Measurements from ENCODE around the gene MAP1LC3B2.

DNA sequence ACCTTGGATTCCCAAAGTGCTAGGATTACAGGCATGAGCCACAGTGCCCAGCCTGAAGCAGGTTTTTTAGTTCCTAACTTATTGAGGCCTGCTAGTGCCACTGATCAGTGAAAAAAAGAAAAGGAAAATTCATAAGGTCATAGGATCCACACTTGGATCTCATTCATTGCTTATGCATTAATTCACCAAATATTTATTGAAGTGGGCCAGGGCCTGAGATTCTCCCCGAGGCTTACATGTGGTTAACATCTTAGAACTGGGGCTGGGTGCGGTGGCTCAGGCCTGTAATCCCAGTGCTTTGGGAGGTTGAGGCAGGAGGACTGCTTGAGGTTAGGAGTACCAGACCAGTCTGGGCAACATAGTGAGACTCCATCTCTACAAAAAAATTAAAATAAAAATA is 29.5 kb upstream of the MAP1LC3B2 start:
- TF ChIP-seq POLR2A (IDR thresholded peaks at IDR 0.05; ENCODE audit: low read depth, low read length) (no peak), SPI1 (IDR thresholded peaks at IDR 0.05; ENCODE audit: low read depth, low read length) (no peak)

All from GM12891 (cell line).